ENCODE results near the gene CRTAC1.

The CRTAC1 gene

GRCh38 chr10:97838091-97838490 is 192.3 kb downstream of the CRTAC1 start:
- no peak for TF ChIP-seq CTCF (IDR thresholded peaks at IDR 0.05; ENCODE audit: borderline replicate concordance, insufficient read depth, low read depth, low read length)
- H3K4me3 ChIP-seq (ENCODE audit: low read depth, low read length) = no peak overlapping the region

- TF ChIP-seq CTCF (IDR thresholded peaks at IDR 0.05; ENCODE audit: borderline replicate concordance, insufficient read depth, low read depth, low read length) = no peak
- H3K4me3 ChIP-seq (ENCODE audit: low read depth, low read length) = no peak overlapping the region
Observed at GRCh38 chr10:97836446-97836845, 194.0 kb downstream of the CRTAC1 start.

GRCh38 chr10:97831259-97831658 is 199.2 kb downstream of the CRTAC1 start:
- no peak overlapping the region for H3K4me3 ChIP-seq (ENCODE audit: low read depth, low read length)
- no peak for TF ChIP-seq CTCF (IDR thresholded peaks at IDR 0.05; ENCODE audit: borderline replicate concordance, insufficient read depth, low read depth, low read length)

GRCh38 chr10:97830064-97830463 is 200.4 kb downstream of the CRTAC1 start:
- no peak for TF ChIP-seq CTCF (IDR thresholded peaks at IDR 0.05; ENCODE audit: borderline replicate concordance, insufficient read depth, low read depth, low read length)
- H3K4me3 ChIP-seq (ENCODE audit: low read depth, low read length) = no peak overlapping the region

GRCh38 chr10:97828721-97829120 is 201.7 kb downstream of the CRTAC1 start:
- no peak overlapping the region for H3K4me3 ChIP-seq (ENCODE audit: low read depth, low read length)
- no peak for TF ChIP-seq CTCF (IDR thresholded peaks at IDR 0.05; ENCODE audit: borderline replicate concordance, insufficient read depth, low read depth, low read length)

GRCh38 chr10:97827702-97828291 is 202.6 kb downstream of the CRTAC1 start:
- TF ChIP-seq CTCF (IDR thresholded peaks at IDR 0.05; ENCODE audit: borderline replicate concordance, insufficient read depth, low read depth, low read length) = no peak
- no peak overlapping the region for H3K4me3 ChIP-seq (ENCODE audit: low read depth, low read length)

- TF ChIP-seq CTCF (IDR thresholded peaks at IDR 0.05; ENCODE audit: borderline replicate concordance, insufficient read depth, low read depth, low read length) = no peak
- H3K4me3 ChIP-seq (ENCODE audit: low read depth, low read length) = no peak overlapping the region
Observed at GRCh38 chr10:97826892-97827291, 203.5 kb downstream of the CRTAC1 start.

Data from GM12875 (cell line).